Stimulated activated naive CD4-positive, alpha-beta T cell (primary cell): ENCODE data around the gene SAMD7.
A peak's percentile ranks its signal among the peaks of the same experiment; 100 is the strongest.

ENCODE experiments used
- DNase-seq, 6 experiments: peaks; one replicate each; lab custom pipeline; 2025; lab: John Stamatoyannopoulos, UW

The SAMD7 gene, protein sequence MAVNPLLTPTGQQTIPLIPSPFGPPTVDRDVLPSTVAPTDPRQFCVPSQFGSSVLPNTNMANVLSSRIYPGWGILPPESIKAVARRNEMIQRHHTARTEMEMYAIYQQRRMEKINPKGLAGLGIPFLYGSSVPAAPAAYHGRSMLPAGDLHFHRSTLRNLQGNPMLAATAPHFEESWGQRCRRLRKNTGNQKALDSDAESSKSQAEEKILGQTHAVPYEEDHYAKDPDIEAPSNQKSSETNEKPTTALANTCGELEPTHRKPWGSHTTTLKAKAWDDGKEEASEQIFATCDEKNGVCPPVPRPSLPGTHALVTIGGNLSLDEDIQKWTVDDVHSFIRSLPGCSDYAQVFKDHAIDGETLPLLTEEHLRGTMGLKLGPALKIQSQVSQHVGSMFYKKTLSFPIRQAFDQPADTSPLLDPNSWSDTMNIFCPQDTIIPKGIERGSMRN

DNA sequence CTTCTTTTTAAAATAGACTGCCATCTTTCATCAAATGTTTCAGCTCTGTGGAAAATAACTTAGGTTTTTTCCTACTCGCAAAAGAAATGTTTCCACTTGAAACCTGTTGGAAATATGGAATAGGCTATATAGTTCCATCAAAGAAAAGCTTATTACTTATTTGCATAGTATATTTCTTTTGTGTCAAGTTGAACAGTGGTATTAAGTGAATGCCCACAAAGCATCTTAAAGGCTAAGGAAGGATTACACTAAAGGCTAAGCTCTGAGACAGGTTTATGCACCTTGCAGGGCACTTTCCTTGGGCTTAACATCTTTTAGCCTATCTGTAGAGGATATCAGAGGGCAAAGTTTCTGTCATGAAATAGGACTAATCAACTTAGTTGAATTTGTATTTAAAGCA lies at the start of gene SAMD7:
SAMD7 (plus strand) TSS at position 301 of the 400 bp plus-strand sequence. CDS start 7,927 bp downstream, outside the sequence.
- no peak for DNase-seq

DNA sequence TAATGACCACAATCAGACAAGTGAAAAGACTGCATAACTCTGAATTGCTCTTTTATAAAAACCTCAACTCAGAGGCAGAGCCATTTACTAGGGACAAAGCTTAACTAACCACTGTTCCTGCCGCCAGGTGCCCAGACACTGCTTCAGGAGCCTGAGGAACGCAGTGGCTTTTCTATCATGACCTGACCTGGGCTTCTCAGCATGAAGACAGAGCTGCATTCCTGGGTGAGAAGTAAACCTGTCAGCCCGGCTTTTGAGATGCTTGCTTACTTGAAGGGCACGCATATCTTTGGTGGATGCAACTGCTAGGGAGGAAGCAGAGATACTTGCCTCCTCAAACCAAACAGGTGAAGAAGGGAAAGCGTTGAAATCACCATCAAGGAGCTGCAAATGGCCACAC lies 49.5 kb upstream of the SAMD7 start:
- DNase-seq = no peak

DNA sequence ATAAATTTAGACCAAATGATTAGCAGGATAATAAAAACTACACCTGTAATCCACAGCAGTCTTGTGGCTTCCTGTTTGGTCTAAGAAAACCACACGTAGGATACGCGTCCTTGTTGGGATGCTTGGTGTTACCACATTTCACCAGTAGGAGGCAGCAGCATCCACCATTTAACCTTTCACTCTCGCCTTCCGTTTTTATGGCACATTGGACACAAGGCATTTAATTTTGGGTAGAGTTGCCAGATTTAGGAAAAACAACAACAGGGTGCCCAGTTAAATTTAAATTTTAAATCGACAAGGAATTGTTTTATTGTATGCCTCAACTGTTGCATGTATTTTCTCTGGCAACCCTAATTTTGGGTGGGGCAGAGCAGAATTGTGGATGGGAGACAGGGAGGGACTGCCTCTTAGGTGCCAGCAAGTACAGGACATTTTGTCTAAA lies 47.9 kb upstream of the SAMD7 start:
- peak; percentile 32 to 84 (median 61) for DNase-seq

DNA sequence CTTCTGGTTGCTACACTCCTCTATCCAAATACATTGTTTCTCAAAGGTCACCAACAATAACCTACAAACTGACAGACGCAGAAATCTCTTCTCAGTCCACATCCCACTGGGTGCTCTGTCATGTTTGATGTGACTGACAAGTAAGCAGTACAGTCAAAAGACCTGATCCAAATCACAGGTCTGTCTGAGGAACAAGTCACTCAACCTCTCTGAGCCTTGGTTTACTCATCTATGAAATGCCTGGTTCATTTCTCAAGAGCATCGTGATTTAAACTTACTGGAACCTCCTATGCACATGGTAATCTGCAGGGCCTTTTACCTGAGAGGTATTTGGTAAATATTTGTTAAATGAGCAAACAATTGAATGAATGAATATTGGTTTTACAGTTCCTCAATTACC lies 47.1 kb upstream of the SAMD7 start:
- DNase-seq = no peak

DNA sequence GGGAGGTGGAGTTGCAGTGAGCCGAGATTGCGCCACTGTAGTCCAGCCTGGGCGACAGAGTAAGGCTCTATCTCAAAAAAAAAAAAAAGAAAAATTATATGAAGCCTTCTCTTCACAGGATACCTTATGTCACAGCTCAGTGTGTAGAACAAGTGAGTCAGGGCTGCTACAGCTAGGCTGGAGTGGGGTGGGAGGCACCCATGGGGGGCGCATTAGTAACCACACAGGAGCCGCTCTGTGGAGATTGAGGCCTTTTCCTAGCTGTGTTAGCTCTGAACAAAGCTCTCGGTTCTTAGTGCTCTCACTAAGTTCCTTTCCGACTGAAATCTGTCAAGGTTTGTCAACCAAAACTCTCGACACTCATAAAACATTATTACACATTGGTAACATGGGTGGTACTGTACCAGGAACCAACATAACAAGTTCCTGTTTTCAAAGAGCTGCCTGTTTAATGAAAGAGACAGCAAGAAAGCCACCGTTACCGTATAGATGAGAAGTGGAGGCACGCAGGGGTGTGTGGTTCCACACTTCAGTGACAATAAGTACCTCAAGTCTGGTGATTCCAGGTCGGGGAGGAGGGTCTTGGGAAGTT lies 46.1 kb upstream of the SAMD7 start:
- DNase-seq = peak in 4 of 6 experiments; percentile 5 to 63 (median 44)

DNA sequence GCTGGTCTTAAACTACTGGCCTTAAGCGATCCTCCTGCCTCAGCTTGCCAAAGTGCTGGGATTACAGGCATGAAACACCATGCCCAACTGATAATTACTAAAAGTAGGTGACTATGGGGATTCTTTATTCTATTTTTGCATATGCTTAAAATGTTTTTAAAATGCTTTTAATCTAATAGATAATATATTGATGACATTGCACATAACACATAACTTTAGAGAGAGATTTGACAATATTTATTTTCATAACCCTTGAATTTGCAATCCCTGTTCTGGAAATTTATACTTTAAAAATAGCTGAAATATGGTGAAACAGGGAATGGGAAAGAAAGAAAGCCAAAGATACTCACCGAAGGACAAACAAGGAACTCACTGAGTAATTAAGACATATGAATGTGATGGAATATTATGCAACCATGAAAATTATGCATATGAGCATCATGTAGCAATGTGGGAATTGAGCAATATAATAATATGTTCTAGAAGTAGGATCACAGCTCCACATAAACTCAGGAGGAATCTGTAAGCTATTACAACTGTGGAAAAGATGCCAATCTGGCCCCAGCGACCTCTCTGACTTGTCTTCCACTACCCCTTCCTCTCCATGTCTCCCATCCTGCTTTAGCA lies 43.7 kb upstream of the SAMD7 start:
- no peak for DNase-seq

DNA sequence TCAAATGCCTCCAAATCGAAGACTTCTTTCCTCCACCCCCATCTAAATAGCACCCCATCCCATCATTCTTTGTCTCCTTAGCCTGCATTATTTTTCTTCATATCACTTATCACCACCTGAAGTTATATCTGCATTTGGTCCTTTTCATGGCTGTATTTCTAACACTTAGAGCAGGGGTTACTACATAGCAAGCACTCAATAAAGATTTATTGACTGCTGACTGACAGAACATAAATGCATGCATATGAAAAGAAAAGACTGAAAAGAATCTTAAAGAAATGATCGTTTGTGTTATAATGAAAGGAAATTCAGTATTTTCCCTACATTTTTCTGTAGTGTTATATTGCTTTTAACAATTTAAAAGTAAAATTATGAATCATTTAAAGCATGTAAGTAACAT lies 43.0 kb upstream of the SAMD7 start:
- DNase-seq = no peak

DNA sequence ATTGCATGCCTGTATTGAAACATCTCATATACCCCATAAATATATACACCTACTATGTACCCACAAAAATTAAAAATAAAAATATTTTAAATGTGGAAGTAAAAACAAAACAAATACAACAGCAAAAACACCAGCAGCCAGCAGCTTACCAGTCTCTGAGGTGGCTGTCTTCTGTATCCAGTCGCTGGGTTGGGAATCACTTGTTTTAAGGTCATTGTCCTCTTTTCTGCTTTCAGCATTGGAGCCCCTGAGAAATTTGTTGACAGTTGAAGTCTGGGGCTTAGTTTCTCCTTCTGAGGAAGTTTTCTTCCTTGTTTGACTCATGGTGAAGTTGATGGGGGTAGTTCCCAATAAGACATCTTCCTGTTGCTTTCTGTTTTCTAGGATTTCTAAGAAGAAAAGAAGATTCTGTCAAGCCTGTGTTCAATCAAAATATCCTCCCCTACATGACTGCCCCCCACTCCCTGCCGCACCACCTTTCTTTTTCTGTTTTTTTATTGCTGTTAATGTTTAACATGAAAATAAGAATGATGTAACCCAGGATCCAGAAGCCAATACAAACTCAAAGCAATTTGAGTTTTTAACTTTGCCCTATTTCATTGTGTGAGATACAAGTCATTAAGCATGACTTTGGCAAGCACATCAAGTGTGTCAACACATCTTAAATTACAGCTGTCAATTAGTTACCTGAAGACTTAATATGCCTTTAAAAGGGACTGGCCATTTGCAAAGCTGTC lies 41.7 kb upstream of the SAMD7 start, which contains the start of gene LRRC31:
LRRC31 (minus strand) TSS at position 452 of the 737 bp plus-strand sequence; CDS start at position 324, 128 bp downstream.
- DNase-seq = no peak

DNA sequence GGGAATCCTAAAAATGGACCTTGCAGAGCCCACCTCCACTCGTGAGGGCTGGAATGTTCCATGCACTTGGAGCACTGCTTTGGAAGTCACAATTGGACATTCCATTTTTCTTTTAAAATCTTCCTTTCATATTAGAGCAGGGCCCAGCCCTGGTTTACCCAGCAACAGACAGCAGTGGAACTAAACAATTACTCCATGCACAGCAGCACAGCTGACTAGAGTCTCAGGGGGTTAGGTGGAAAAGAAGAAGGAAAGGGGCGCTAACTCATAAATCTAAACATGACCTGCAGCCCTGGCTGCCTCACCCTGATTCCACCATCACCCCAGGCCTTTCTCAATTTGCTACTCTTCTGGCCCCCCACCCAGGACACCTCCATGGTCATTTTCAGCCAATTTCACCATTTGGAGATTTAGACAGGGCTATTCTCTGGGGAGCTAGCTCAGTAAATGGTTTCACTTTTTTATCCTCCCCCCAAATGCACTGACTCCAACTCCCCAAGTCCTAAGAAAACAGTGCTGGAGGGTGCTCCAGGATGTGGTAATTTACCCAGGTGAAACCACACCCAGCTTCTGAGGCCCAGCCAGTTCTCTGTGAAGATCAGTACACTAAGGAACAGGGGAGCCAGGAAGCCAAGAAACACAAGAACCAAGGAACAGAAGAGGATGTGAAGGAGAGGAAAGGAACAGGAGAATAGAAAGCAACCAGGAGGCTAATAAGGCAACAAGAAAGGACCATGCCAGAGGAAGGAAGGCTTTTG lies 40.1 kb upstream of the SAMD7 start:
- DNase-seq = peak in 3 of 6 experiments; percentile 40 to 51 (median 41)

DNA sequence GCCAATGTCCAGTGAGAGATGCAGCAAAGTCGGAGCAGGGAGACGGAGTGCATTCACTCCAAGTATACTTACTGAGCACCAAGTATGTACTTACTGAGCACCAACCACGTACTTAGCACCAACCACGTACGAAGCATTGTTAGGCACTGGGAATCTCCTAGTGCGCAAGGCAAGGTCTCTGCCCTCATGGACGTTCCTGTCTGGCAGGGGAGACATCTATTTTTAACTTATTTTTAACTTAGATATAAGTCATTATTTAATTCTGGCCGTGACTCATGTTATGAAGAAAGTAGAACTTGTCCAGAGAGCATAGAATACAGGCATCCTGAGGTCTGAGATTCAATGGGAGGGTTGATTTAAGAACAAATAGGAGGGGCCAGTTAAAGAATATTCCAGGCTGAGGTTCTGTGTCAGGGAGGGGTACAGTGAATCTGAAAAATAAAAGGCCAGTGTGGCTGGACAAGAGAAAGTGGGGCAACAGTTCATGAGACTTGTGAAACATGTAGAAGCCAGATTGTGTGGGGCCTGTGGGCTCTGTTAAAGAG lies 32.3 kb upstream of the SAMD7 start:
- DNase-seq = no peak

DNA sequence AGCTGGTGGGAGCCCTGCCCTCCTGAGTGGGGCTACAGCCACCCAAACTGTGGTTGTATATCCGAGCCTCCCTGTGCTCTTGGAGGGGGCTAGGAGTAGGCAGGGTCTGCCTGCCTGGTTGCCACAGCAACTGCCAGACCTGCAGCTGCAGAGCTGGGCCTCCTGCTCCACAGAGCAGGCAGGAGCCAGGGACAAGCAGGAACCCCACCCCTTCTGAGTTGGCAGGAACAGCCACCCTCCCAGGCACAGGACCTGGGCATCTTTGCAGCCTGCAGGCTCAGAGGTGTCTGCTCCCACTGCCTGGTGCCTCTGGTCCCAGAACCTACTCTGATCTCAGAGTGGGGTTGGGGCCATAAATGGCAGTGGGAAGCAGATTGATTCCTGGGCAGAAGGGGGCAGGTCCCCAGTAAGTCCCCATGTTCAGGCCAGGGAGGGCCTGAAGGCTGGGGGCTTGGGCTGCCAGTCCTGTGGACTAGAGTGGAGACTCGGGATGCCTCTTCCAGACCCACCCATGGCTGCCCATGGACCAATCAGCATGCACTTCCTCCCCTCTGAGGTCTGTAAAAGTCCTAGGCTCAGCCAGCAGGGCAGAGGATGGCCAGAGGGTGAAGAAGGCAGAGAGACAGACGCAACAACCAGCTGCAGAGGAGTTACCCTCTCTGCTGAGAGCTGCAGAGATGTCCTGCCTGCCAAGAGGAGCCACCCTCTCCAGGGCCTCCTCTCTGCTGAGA lies 31.4 kb upstream of the SAMD7 start:
- DNase-seq = no peak

DNA sequence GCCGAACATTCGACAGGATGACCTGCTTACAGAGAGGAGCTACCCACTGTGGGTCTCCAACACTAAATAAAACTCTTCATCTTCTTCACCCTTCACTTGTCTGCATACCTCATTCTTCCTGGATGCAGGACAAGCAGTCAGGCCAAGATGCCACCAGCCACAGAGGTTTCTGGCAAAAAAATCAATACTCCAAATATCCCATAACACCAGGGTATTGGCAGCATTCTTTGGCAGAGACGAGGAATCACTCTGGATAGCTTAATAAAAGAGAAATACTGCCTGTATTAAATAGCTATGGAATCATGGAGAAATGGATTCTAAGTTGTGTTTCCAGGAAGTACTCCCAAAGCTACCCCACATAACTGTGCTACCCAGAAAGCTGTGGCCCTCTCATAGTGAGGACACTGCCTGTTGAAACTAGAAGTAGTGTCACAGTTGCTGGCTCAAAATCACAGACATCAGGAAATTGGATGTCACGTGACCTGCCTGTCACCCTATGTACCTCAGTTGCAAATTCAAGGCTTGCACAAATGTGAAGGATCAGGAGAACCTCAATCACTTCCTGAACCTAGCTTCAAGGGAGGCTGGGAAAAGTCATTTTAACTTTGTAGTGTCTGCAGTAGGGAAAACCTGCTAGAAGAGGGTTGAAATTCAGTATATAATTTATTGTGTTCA lies 30.7 kb upstream of the SAMD7 start:
- peak in 1 of 6 experiments; percentile 3 for DNase-seq

DNA sequence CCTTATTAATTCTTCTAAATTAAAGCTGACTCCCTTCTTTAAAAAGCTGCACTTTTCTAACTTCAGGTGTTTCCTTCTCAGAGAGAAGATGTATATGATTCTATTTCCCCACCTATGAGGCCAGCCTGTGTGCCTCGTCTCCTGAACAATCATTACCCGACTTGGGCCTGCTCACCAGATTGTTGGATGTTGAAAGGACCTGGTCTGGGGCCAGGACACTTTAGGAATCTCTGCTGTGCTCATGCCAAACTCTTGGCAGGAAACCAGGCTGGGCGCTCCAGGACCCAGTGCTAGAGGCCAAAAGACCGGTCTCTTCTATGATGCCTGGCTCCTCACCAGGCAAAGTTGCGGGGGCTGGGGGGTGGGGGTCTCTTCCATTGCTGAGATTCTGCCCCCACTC lies 24.7 kb upstream of the SAMD7 start:
- no peak for DNase-seq

DNA sequence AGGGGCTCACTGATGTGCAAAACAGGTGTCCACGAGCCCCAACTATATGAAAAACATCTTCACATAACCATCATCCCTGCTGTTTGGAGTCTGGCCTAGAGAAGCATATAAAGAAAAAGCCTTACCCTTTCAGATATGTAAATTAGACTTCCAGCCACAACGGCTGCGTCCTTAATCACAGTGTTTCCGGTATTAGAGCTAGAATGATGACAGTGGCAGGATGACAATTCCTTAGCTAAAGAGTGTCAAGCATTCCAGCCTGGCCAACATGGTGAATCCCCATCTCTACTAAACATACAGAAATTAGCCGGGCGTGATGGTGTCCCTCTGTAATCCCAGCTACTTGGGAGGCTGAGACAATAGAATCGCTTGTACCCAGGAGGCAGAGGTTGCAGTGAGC lies 19.5 kb upstream of the SAMD7 start:
- no peak for DNase-seq

DNA sequence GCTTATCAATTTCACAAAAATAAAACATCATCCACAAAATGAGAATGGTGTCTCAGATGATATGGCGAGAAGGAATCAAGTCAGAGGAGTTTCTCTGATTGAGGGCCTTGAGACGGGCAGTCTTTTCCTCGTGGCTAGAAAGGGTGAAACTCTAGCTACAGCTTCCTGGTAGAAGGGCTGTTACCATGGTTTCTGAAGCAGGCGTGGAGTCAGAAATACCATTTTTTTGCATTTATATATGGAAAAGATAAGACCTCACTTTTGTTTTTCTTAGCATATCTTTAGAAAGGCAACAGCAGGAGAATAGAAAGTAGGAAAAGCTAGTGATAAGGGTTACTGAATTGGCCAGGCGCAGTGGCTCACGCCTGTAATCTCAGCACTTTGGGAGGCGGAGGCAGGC lies 17.3 kb upstream of the SAMD7 start:
- no peak for DNase-seq

DNA sequence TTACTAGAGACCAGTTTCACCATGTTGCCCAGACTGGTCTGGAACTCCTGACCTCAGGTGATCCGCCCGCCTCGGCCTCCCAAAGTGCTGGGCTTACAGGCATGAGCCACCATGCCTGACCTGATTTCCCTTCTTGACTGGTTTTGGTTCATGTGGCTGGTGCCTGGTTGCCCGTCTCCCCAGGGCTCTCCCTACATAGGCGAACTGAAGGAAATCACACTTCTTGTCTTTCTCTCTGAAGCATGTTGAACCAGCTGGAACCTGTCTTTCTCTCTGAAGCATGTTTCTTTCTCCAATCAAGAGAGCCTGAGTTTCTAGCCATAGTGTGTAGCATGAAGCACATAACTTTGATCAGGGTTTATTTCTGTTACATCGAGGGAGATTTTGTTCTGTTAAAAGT lies 16.3 kb upstream of the SAMD7 start:
- DNase-seq = no peak

DNA sequence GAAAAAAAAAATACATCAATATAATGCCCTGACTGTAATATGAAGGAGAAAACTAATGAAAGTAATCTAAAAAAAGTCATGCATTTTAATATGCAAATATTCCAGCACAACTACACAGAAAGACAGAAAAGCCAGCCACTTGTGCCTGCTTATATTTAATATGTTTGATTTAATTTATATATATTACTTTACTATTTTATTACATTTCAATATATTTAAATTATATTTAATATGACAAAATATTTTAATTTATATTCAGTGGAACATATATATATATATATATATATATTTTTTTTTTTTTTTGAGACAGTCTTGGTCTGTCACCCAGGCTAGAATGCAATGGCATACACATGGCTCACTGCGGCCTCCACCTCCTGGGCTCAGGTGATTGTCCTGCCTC lies 14.1 kb upstream of the SAMD7 start:
- DNase-seq = no peak

DNA sequence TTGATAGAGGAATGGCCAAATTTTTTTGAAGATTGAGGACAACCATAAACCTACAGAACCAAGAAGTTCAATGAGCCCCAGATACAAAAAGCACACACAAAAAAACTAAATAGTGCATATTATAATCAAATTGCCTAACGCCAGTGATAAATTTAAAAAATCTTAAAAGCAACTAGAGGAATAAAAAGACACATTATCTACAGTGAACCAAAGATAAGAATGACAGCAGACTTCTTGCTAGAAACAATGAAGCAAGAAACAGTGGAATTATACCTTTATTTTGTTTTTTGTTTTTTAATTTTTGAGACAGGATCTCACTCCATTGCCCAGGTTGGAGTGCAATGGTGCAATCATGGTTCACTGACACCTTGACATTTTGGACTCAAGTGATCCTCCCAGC lies 9.9 kb upstream of the SAMD7 start:
- no peak for DNase-seq

DNA sequence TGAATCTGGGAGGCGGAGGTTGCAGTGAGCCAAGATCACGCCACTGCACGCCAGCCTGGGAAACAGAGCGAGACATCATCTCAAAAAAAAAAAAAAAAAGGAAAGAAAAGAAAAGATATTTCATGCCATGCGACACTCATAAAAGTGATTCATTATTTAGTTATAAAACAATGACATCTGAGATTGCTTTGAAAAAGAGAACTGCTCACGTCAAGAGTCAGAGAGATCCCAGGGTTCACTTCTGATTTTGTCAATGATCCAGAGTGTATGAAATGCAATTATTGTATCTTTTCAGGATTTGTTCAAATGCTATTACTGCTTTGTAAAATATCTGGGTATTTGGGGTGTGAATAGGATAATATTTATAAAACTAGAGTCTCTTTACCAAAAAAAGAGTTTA lies 6.0 kb upstream of the SAMD7 start:
- no peak for DNase-seq

DNA sequence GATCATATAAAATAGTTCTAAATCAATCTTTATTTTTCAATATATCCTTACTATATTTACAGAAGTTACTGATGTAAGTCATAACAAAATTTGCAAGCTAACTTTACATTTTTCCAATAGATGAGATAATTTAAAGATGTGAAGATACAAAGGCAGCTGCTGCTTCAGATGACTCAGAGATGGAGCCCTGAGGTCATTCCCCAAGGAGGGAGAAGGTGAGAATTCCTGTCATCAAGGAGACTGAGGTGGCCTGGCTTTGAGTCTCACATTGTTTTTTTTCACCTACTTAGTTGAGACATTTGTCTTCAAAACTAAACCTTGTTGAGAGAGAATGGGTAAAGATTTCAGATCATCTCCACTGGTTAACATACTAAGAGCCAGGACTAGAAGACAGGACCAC lies 3.9 kb upstream of the SAMD7 start:
- no peak for DNase-seq
